ENCODE data around the gene DTNA.
"Not testable (repeated sequence)": the region's sequence is repeated elsewhere in the genome, so short reads cannot be mapped to it uniquely, and the experiment has no call there.

Gene DTNA

DNA sequence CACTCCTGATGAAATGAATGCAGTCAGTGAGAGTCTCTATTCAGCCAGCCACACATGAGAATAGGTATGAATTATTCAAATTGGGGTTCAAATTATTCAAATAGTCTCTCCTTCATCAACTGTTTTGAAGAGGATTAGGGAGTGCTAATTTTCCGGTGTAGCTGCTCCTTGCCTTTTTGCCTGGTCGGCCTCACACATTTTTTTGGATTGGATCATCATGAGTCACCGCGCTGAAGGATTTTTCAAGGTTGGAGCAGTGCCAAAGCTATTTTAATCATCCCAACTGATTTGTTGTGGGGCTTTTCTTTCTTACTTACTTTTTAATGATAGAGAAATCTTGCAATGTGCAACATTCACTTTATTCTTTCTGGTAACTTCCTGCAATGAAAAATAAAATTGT lies 2.4 kb upstream of the DTNA start:
- no peaks in the 10 kb centered on the region for H3K4me1 ChIP-seq (ENCODE audit: insufficient read depth, insufficient read length)
- no peaks in the 10 kb centered on the region for H3K27me3 ChIP-seq (ENCODE audit: insufficient read depth, insufficient read length)
- H3K9ac ChIP-seq (ENCODE audit: insufficient read length, low read depth) = no peak overlapping the region
- H3K36me3 ChIP-seq (ENCODE audit: insufficient read depth, insufficient read length, low read length) = no peaks in the 10 kb centered on the region
- no peak overlapping the region for H3K4me3 ChIP-seq (ENCODE audit: insufficient read length, low read depth)
- peak; percentile 36 for DNase-seq (ENCODE audit: low read depth, low spot score)
- no peaks in the 10 kb centered on the region for H3K9me3 ChIP-seq (ENCODE audit: insufficient read depth, low read length)
- no peak for TF ChIP-seq SUZ12 (IDR thresholded peaks at IDR 0.05; ENCODE audit: extremely low read depth, insufficient read depth, insufficient read length)
- no peak for TF ChIP-seq ZNF274 (IDR thresholded peaks at IDR 0.05; ENCODE audit: low read depth, low read length)
- no peak for TF ChIP-seq YY1 (IDR thresholded peaks at IDR 0.05; ENCODE audit: insufficient read depth, insufficient read length)

DNA sequence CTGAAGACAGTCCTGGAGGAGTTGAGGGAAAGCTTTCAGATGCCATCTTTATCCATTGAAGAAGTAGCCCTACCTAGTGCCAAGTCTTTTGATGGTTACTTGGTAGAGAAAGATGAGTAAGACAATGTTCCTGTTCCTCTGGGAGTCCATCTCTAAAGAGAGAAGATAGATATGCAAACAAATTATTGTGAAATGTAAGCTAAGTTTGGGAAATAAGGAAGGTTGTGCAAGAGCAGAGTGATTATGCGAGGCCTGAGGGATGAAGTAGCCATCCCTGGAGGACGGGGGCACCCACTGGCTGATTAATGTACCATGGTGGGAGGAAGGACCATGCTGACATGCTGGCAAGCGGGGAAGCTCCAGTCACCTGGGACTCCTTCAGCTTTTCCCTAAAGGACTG lies 994 bp upstream of the DTNA start:
- Histone ChIP-seq H3K27me3 (ENCODE audit: insufficient read depth, insufficient read length) (no peaks in the 10 kb centered on the region), H3K9me3 (ENCODE audit: insufficient read depth, low read length) (no peaks in the 10 kb centered on the region), H3K4me3 (ENCODE audit: insufficient read length, low read depth) (no peak overlapping the region), H3K36me3 (ENCODE audit: insufficient read depth, insufficient read length, low read length) (no peaks in the 10 kb centered on the region), H3K4me1 (ENCODE audit: insufficient read depth, insufficient read length) (no peaks in the 10 kb centered on the region), H3K9ac (ENCODE audit: insufficient read length, low read depth) (no peak overlapping the region)
- no peak for TF ChIP-seq YY1 (IDR thresholded peaks at IDR 0.05; ENCODE audit: insufficient read depth, insufficient read length)
- TF ChIP-seq ZNF274 (IDR thresholded peaks at IDR 0.05; ENCODE audit: low read depth, low read length) = no peak
- no peak for TF ChIP-seq SUZ12 (IDR thresholded peaks at IDR 0.05; ENCODE audit: extremely low read depth, insufficient read depth, insufficient read length)
- DNase-seq (ENCODE audit: low read depth, low spot score) = no peak

DNA sequence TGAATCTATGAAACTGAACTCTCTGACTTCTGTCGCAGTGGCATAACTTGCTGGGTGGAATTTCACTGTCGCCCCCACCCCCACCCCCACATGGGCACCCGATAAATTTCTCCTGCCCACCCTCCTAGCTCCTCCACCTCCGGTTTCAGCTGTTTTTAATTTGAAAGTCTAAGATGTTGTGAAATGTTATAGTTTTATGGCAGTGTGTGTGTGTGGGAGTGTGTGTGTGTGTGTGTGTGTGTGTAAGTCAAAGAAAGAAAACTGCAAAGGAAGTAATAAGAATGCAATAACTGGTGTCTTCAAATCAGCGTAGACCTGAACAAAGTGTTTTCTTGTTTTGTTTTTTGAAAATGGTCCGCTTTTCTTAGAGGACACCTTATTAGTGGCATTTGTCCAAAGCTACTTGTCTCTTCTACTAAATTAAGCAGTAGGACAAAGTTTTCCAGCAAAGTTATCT lies 388 bp downstream of the DTNA start:
- Histone ChIP-seq H3K9ac (ENCODE audit: insufficient read length, low read depth) (no peak overlapping the region), H3K4me1 (ENCODE audit: insufficient read depth, insufficient read length) (no peaks in the 10 kb centered on the region), H3K4me3 (ENCODE audit: insufficient read length, low read depth) (no peak overlapping the region), H3K36me3 (ENCODE audit: insufficient read depth, insufficient read length, low read length) (no peaks in the 10 kb centered on the region), H3K9me3 (ENCODE audit: insufficient read depth, low read length) (no peaks in the 10 kb centered on the region), H3K27me3 (ENCODE audit: insufficient read depth, insufficient read length) (no peaks in the 10 kb centered on the region)
- no peak for TF ChIP-seq YY1 (IDR thresholded peaks at IDR 0.05; ENCODE audit: insufficient read depth, insufficient read length)
- no peak for TF ChIP-seq SUZ12 (IDR thresholded peaks at IDR 0.05; ENCODE audit: extremely low read depth, insufficient read depth, insufficient read length)
- no peak for TF ChIP-seq ZNF274 (IDR thresholded peaks at IDR 0.05; ENCODE audit: low read depth, low read length)
- DNase-seq (ENCODE audit: low read depth, low spot score) = no peak

DNA sequence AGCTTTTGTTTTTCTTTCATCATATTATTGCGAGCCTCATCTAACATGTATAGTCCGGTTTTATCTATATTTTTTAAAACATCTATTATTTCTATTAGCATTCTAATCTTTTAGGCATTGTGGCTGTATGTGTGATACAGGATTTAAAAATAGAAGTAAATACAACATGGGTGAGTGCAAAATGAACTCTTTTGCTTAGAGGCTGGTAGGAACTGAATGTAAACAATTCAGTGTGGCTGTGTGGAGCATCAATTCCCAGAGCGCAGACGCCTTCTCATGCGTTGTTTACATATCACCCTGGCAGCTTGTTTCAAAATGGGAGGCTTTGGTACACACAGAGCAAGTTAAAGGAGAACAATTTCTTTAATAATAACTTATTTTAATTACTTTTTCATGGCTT lies 836 bp downstream of the DTNA start:
- no peak for TF ChIP-seq YY1 (IDR thresholded peaks at IDR 0.05; ENCODE audit: insufficient read depth, insufficient read length)
- TF ChIP-seq SUZ12 (IDR thresholded peaks at IDR 0.05; ENCODE audit: extremely low read depth, insufficient read depth, insufficient read length) = no peak
- TF ChIP-seq ZNF274 (IDR thresholded peaks at IDR 0.05; ENCODE audit: low read depth, low read length) = no peak
- Histone ChIP-seq H3K36me3 (ENCODE audit: insufficient read depth, insufficient read length, low read length) (no peaks in the 10 kb centered on the region), H3K4me3 (ENCODE audit: insufficient read length, low read depth) (no peak overlapping the region), H3K27me3 (ENCODE audit: insufficient read depth, insufficient read length) (no peaks in the 10 kb centered on the region), H3K4me1 (ENCODE audit: insufficient read depth, insufficient read length) (no peaks in the 10 kb centered on the region), H3K9me3 (ENCODE audit: insufficient read depth, low read length) (no peaks in the 10 kb centered on the region), H3K9ac (ENCODE audit: insufficient read length, low read depth) (no peak overlapping the region)
- no peak for DNase-seq (ENCODE audit: low read depth, low spot score)

DNA sequence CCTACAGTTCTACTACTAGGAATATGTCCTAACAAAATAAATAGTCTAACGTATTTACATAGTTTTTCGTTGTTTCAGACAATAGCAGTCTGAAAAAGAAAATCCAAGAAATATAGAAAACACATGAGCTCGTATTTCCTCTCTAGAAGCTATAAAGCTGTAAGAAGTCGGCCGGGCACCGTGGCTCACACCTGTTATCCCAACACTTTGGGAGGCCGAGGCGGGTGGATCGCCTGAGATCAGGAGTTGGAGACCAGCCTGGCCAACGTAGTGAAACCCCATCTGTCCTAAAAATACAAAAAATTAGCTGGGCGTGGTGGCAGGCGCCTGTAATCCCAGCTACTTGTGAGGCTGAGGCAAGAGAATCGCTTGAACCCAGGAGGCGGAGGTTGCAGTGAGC lies 6.0 kb downstream of the DTNA start:
- not testable (repeated sequence) for H3K27me3 ChIP-seq (ENCODE audit: insufficient read depth, insufficient read length); H3K9me3 ChIP-seq (ENCODE audit: insufficient read depth, low read length); DNase-seq (ENCODE audit: low read depth, low spot score); H3K36me3 ChIP-seq (ENCODE audit: insufficient read depth, insufficient read length, low read length); H3K9ac ChIP-seq (ENCODE audit: insufficient read length, low read depth); H3K4me1 ChIP-seq (ENCODE audit: insufficient read depth, insufficient read length); H3K4me3 ChIP-seq (ENCODE audit: insufficient read length, low read depth)

DNA sequence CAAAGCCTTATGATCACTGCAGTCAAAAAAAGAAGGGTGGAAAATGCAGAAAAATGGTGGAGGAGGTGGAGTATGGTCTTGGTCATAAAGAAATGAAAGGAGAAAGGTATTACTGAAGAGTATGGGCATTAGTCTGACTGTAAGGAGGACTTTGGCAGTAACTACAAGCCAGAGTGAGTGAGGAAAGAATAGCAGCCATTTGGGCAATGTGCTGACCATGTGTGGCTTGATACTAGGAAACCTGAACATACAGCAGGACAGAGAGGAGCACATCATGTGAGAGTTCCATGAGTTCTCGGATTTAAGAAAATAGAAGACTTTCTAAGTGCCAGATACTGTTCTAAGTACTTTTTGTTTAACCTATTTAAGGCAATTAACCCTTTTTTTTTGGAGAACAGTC lies 8.5 kb downstream of the DTNA start:
- H3K27me3 ChIP-seq (ENCODE audit: insufficient read depth, insufficient read length) = no peaks in the 10 kb centered on the region
- no peaks in the 10 kb centered on the region for H3K36me3 ChIP-seq (ENCODE audit: insufficient read depth, insufficient read length, low read length)
- no peak overlapping the region for H3K4me3 ChIP-seq (ENCODE audit: insufficient read length, low read depth)
- H3K9ac ChIP-seq (ENCODE audit: insufficient read length, low read depth) = no peak overlapping the region
- TF ChIP-seq ZNF274 (IDR thresholded peaks at IDR 0.05; ENCODE audit: low read depth, low read length) = no peak
- no peak for TF ChIP-seq YY1 (IDR thresholded peaks at IDR 0.05; ENCODE audit: insufficient read depth, insufficient read length)
- no peak for TF ChIP-seq SUZ12 (IDR thresholded peaks at IDR 0.05; ENCODE audit: extremely low read depth, insufficient read depth, insufficient read length)
- DNase-seq (ENCODE audit: low read depth, low spot score) = no peak
- H3K9me3 ChIP-seq (ENCODE audit: insufficient read depth, low read length) = no peaks in the 10 kb centered on the region
- no peaks in the 10 kb centered on the region for H3K4me1 ChIP-seq (ENCODE audit: insufficient read depth, insufficient read length)

DNA sequence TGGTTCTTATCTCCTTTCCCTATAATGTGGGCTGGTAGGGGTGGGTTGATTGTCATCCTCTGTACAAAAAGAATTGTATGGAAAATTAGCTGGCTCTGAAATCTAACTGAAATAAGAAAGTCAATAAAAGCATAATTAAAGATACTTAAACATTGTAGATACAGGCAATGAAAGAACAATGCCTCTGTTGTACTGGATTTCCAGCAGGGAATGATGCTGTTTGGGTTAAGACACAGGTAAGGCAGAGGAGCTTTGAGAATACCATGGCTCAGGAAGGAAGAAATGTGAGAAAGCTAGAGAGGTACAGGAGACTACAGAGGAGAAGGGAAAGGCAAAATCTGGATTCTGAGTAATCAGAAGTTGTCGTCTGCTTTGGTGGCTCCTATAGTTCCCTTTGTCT lies 10.1 kb downstream of the DTNA start:
- Histone ChIP-seq H3K36me3 (ENCODE audit: insufficient read depth, insufficient read length, low read length) (no peaks in the 10 kb centered on the region), H3K9me3 (ENCODE audit: insufficient read depth, low read length) (no peaks in the 10 kb centered on the region), H3K4me3 (ENCODE audit: insufficient read length, low read depth) (no peak overlapping the region), H3K27me3 (ENCODE audit: insufficient read depth, insufficient read length) (no peaks in the 10 kb centered on the region), H3K9ac (ENCODE audit: insufficient read length, low read depth) (no peak overlapping the region), H3K4me1 (ENCODE audit: insufficient read depth, insufficient read length) (no peaks in the 10 kb centered on the region)
- no peak for DNase-seq (ENCODE audit: low read depth, low spot score)
- TF ChIP-seq ZNF274 (IDR thresholded peaks at IDR 0.05; ENCODE audit: low read depth, low read length) = no peak
- no peak for TF ChIP-seq YY1 (IDR thresholded peaks at IDR 0.05; ENCODE audit: insufficient read depth, insufficient read length)
- no peak for TF ChIP-seq SUZ12 (IDR thresholded peaks at IDR 0.05; ENCODE audit: extremely low read depth, insufficient read depth, insufficient read length)

DNA sequence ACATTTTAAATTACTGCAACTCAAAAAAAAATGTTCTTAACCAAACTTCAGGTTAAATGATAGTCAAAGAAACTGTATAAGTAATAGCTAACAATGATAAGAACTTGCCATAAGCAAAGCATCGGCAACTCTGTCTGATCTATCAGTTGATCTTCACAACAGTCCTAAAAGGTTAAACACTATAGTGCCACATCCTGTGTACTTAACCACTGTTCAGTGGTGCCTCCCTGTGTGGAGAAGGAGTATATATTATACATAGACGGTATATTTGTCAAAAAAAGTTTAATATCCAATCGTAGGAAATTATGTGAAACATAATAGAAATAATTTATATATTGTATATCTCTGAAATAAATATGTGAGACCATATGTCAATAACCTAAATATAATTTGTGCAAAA lies 13.0 kb downstream of the DTNA start:
- Histone ChIP-seq H3K27me3 (ENCODE audit: insufficient read depth, insufficient read length) (no peaks in the 10 kb centered on the region), H3K36me3 (ENCODE audit: insufficient read depth, insufficient read length, low read length) (no peaks in the 10 kb centered on the region), H3K4me3 (ENCODE audit: insufficient read length, low read depth) (no peak overlapping the region), H3K9me3 (ENCODE audit: insufficient read depth, low read length) (no peaks in the 10 kb centered on the region), H3K4me1 (ENCODE audit: insufficient read depth, insufficient read length) (no peaks in the 10 kb centered on the region), H3K9ac (ENCODE audit: insufficient read length, low read depth) (no peak overlapping the region)
- no peak for DNase-seq (ENCODE audit: low read depth, low spot score)
- no peak for TF ChIP-seq YY1 (IDR thresholded peaks at IDR 0.05; ENCODE audit: insufficient read depth, insufficient read length)
- TF ChIP-seq SUZ12 (IDR thresholded peaks at IDR 0.05; ENCODE audit: extremely low read depth, insufficient read depth, insufficient read length) = no peak
- no peak for TF ChIP-seq ZNF274 (IDR thresholded peaks at IDR 0.05; ENCODE audit: low read depth, low read length)

DNA sequence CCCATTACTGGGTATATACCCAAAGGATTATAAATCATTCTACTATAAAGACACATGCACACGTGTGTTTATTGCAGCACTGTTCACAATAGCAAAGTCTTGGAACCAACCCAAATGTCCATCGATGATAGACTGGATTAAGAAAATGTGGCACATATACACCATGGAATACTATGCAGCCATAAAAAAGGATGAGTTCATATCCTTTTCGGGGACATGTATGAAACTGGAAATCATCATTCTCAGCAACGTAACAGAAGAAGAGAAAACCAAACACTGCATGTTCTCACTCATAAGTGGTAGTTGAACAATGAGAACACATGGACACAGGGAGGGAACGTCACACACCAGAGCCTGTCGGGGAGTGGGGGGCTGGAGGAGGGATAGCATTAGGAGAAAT lies 15.6 kb downstream of the DTNA start:
- not testable (repeated sequence) for H3K36me3 ChIP-seq (ENCODE audit: insufficient read depth, insufficient read length, low read length); H3K9me3 ChIP-seq (ENCODE audit: insufficient read depth, low read length); H3K27me3 ChIP-seq (ENCODE audit: insufficient read depth, insufficient read length)

More for the DNA sequence above, 15.6 kb downstream of the DTNA start:
- H3K4me3 ChIP-seq (ENCODE audit: insufficient read length, low read depth); H3K9ac ChIP-seq (ENCODE audit: insufficient read length, low read depth); H3K4me1 ChIP-seq (ENCODE audit: insufficient read depth, insufficient read length); DNase-seq (ENCODE audit: low read depth, low spot score): not testable (repeated sequence)
